ENCODE results near the gene SCAPER. TPM values are rescaled to one million over a fixed set of nuclear protein-coding genes. Genes with fewer than 3 reads are reported as not detected.

Gene SCAPER
- total RNA-seq, 1 donor: 8.3 TPM

- Histone ChIP-seq H4K20me1 (ENCODE audit: insufficient read depth, low read length) (no peaks in the 10 kb centered on the region), H3K4me1 (ENCODE audit: insufficient read depth, low read length) (peaks cover 2% of the 10 kb centered on the region), H3K4me2 (ENCODE audit: insufficient read depth, low read length) (no peak overlapping the region), H2AFZ (ENCODE audit: low read length) (no peak overlapping the region), H3K27ac (ENCODE audit: low read depth, low read length) (no peak overlapping the region), H3K4me3 (ENCODE audit: insufficient read depth, low read length) (no peak overlapping the region), H3K36me3 (ENCODE audit: insufficient read depth, low read length) (no peaks in the 10 kb centered on the region), H3K27me3 (ENCODE audit: insufficient read depth, low read length) (no peaks in the 10 kb centered on the region), H3K79me2 (ENCODE audit: insufficient read depth, low read length) (no peaks in the 10 kb centered on the region), H3K9me3 (ENCODE audit: low read depth, low read length) (no peaks in the 10 kb centered on the region)
- no peak for DNase-seq (ENCODE audit: insufficient read length, low spot score, missing footprints)
- TF ChIP-seq, protein P1, sequence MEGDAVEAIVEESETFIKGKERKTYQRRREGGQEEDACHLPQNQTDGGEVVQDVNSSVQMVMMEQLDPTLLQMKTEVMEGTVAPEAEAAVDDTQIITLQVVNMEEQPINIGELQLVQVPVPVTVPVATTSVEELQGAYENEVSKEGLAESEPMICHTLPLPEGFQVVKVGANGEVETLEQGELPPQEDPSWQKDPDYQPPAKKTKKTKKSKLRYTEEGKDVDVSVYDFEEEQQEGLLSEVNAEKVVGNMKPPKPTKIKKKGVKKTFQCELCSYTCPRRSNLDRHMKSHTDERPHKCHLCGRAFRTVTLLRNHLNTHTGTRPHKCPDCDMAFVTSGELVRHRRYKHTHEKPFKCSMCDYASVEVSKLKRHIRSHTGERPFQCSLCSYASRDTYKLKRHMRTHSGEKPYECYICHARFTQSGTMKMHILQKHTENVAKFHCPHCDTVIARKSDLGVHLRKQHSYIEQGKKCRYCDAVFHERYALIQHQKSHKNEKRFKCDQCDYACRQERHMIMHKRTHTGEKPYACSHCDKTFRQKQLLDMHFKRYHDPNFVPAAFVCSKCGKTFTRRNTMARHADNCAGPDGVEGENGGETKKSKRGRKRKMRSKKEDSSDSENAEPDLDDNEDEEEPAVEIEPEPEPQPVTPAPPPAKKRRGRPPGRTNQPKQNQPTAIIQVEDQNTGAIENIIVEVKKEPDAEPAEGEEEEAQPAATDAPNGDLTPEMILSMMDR (IDR thresholded peaks at IDR 0.05; ENCODE audit: extremely low read depth, low read depth, low read length): no peak
These were observed 526.4 kb downstream of the SCAPER start for GRCh38 chr15:76378691-76379090.

DNA sequence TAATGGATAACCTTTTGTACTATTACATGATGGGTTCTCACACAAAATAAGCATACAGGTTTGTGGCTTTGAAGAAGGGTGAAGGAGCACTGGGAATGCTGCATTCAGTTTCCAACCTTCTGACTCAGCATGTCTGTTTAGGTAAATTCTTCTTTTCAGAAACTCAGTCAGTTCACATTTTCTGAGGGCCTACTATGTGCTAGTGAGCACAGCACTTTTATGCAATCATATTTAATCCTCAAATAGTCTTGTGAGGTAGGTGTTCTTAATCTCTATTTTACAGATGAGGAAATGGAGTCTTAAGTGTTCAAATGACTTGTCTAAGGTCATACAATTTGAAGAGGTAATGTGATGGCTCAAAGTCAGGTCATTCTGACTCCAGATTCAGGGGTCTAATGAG is 527.4 kb downstream of the SCAPER start:
- no peaks in the 10 kb centered on the region for H3K79me2 ChIP-seq (ENCODE audit: insufficient read depth, low read length)
- H3K4me1 ChIP-seq (ENCODE audit: insufficient read depth, low read length): peaks cover 2% of the 10 kb centered on the region
- TF ChIP-seq, protein P1 (IDR thresholded peaks at IDR 0.05; ENCODE audit: extremely low read depth, low read depth, low read length): no peak
- no peak for DNase-seq (ENCODE audit: insufficient read length, low spot score, missing footprints)
- no peaks in the 10 kb centered on the region for H3K9me3 ChIP-seq (ENCODE audit: low read depth, low read length)
- H3K27me3 ChIP-seq (ENCODE audit: insufficient read depth, low read length): no peaks in the 10 kb centered on the region
- H3K36me3 ChIP-seq (ENCODE audit: insufficient read depth, low read length): no peaks in the 10 kb centered on the region
- H3K27ac ChIP-seq (ENCODE audit: low read depth, low read length): no peak overlapping the region
- no peak overlapping the region for H3K4me2 ChIP-seq (ENCODE audit: insufficient read depth, low read length)
- no peak overlapping the region for H2AFZ ChIP-seq (ENCODE audit: low read length)
- H4K20me1 ChIP-seq (ENCODE audit: insufficient read depth, low read length): no peaks in the 10 kb centered on the region
- H3K4me3 ChIP-seq (ENCODE audit: insufficient read depth, low read length): no peak overlapping the region

DNA sequence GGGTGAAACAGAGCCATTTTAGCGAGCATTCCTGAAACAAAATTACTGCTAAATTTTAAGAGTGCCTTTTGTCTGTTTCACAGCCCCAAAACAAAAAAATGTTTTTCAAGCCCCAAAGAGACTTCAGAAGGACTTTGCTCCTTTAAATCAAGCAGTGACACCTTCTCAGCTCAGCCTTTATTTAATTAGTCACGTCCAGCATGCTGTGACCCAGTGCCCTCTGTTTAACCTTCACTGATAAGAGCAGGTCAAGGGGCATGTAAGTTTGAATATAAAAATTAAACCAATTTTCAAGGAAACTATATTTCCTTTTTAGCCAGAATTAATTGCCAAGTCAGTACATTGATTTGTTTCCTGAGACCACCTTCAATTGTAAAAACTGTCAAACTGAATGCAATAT is 527.9 kb downstream of the SCAPER start:
- no peak overlapping the region for H3K4me3 ChIP-seq (ENCODE audit: insufficient read depth, low read length)
- no peaks in the 10 kb centered on the region for H3K9me3 ChIP-seq (ENCODE audit: low read depth, low read length)
- H3K27ac ChIP-seq (ENCODE audit: low read depth, low read length): no peak overlapping the region
- no peak overlapping the region for H2AFZ ChIP-seq (ENCODE audit: low read length)
- no peaks in the 10 kb centered on the region for H3K79me2 ChIP-seq (ENCODE audit: insufficient read depth, low read length)
- no peak overlapping the region for H3K4me2 ChIP-seq (ENCODE audit: insufficient read depth, low read length)
- no peaks in the 10 kb centered on the region for H3K36me3 ChIP-seq (ENCODE audit: insufficient read depth, low read length)
- TF ChIP-seq, protein P1 (IDR thresholded peaks at IDR 0.05; ENCODE audit: extremely low read depth, low read depth, low read length): no peak
- DNase-seq (ENCODE audit: insufficient read length, low spot score, missing footprints): no peak
- no peaks in the 10 kb centered on the region for H3K27me3 ChIP-seq (ENCODE audit: insufficient read depth, low read length)
- peaks cover 2% of the 10 kb centered on the region for H3K4me1 ChIP-seq (ENCODE audit: insufficient read depth, low read length)
- no peaks in the 10 kb centered on the region for H4K20me1 ChIP-seq (ENCODE audit: insufficient read depth, low read length)

- no peaks in the 10 kb centered on the region for H3K27me3 ChIP-seq (ENCODE audit: insufficient read depth, low read length)
- H3K4me3 ChIP-seq (ENCODE audit: insufficient read depth, low read length): no peak overlapping the region
- no peak overlapping the region for H3K4me2 ChIP-seq (ENCODE audit: insufficient read depth, low read length)
- TF ChIP-seq, protein P1 (IDR thresholded peaks at IDR 0.05; ENCODE audit: extremely low read depth, low read depth, low read length): no peak
- no peak overlapping the region for H2AFZ ChIP-seq (ENCODE audit: low read length)
- no peaks in the 10 kb centered on the region for H4K20me1 ChIP-seq (ENCODE audit: insufficient read depth, low read length)
- no peaks in the 10 kb centered on the region for H3K79me2 ChIP-seq (ENCODE audit: insufficient read depth, low read length)
- no peaks in the 10 kb centered on the region for H3K9me3 ChIP-seq (ENCODE audit: low read depth, low read length)
- H3K4me1 ChIP-seq (ENCODE audit: insufficient read depth, low read length): peaks cover 2% of the 10 kb centered on the region
- no peaks in the 10 kb centered on the region for H3K36me3 ChIP-seq (ENCODE audit: insufficient read depth, low read length)
- H3K27ac ChIP-seq (ENCODE audit: low read depth, low read length): no peak overlapping the region
- no peak for DNase-seq (ENCODE audit: insufficient read length, low spot score, missing footprints)
These were observed 528.3 kb downstream of the SCAPER start for GRCh38 chr15:76376816-76377215.
